Activated CD4-positive, alpha-beta T cell treated with anti-CD3 and anti-CD28 coated beads, Interleukin-2, amount 10 ng/mL, durations not matched to agents 7 days and 5 days (primary cell): Measurements from ENCODE around the gene BARX2. TPM values are rescaled to one million over a fixed set of nuclear protein-coding genes. Genes with fewer than 3 reads are reported as not detected.

Source experiments
- CTCF ChIA-PET: fragments of 350-600 bp; sonication (Branson Sonifier 250); formaldehyde crosslinking; loops from one replicate; lab custom pipeline; 2021; ENCODE audit warnings: antibody characterized with exemption; lab: Charles Lee
- POLR2A ChIA-PET: fragments of 350-600 bp; sonication (Branson Sonifier 250); formaldehyde crosslinking; loops from one replicate; lab custom pipeline; 2021; ENCODE audit warnings: antibody characterized with exemption; lab: Charles Lee
- DNase-seq: peaks from one replicate; pipeline ENCODE4 v3.0.0-alpha.2; 2020
- H3K27ac Mint-ChIP-seq: one replicate; pipeline ENCODE4 v1.8.0; 2021; ENCODE audit warnings: mild to moderate bottlenecking, moderate library complexity, mixed read lengths
- H3K27me3 Mint-ChIP-seq: one replicate; pipeline ENCODE4 v1.8.0; 2021; ENCODE audit warnings: mixed read lengths
- H3K36me3 Mint-ChIP-seq: one replicate; pipeline ENCODE4 v1.8.0; 2021; ENCODE audit warnings: low read depth, mixed read lengths
- H3K4me1 Mint-ChIP-seq: one replicate; pipeline ENCODE4 v1.8.0; 2021; ENCODE audit warnings: mixed read lengths
- H3K4me3 Mint-ChIP-seq: one replicate; pipeline ENCODE4 v1.8.0; 2021; ENCODE audit warnings: mild to moderate bottlenecking, moderate library complexity, mixed read lengths
- H3K9me3 Mint-ChIP-seq: one replicate; pipeline ENCODE4 v1.8.0; 2021; ENCODE audit warnings: mixed read lengths
- total RNA-seq, 2 experiments: library from RNA; stranded (reverse); gene quantifications; one replicate each; pipeline ENCODE4 v1.2.3, GENCODE V29; 2021

The BARX2 gene
- total RNA-seq, 2 experiments from 2014 or later = not detected

- ChIA-PET CTCF (no interaction called here), POLR2A (no interaction called here)
- DNase-seq = no peak
- Mint-ChIP-seq H3K36me3 (no peaks in the 10 kb centered on the region), H3K27ac (no peak overlapping the region), H3K27me3 (peaks cover 70% of the 10 kb centered on the region), H3K9me3 (no peaks in the 10 kb centered on the region), H3K4me3 (no peak overlapping the region), H3K4me1 (peaks cover 21% of the 10 kb centered on the region)
Observed at GRCh38 chr11:129377739-129378138, 2.1 kb downstream of the BARX2 start.

GRCh38 chr11:129380413-129380812, 4.8 kb downstream of the BARX2 start:
- no peaks in the 10 kb centered on the region for H3K9me3 Mint-ChIP-seq
- peaks cover 51% of the 10 kb centered on the region for H3K27me3 Mint-ChIP-seq
- H3K36me3 Mint-ChIP-seq = no peaks in the 10 kb centered on the region
- no peak overlapping the region for H3K4me3 Mint-ChIP-seq
- DNase-seq = no peak
- POLR2A ChIA-PET = no interaction called here
- peaks cover 7% of the 10 kb centered on the region for H3K4me1 Mint-ChIP-seq
- CTCF ChIA-PET = interaction anchor here (1.1 kb wide), 1 partner anchor 17 kb away, joined by 3 read pairs; no protein-coding TSS in a partner anchor
- no peak overlapping the region for H3K27ac Mint-ChIP-seq

- Mint-ChIP-seq H3K36me3 (no peaks in the 10 kb centered on the region), H3K4me3 (no peak overlapping the region)
Observed at GRCh38 chr11:129382583-129382982, 6.9 kb downstream of the BARX2 start.

GRCh38 chr11:129383060-129383459, 7.4 kb downstream of the BARX2 start:
- ChIA-PET POLR2A (no interaction called here), CTCF (no interaction called here)
- H3K36me3 Mint-ChIP-seq = no peaks in the 10 kb centered on the region
- H3K4me1 Mint-ChIP-seq = no peaks in the 10 kb centered on the region
- no peaks in the 10 kb centered on the region for H3K9me3 Mint-ChIP-seq
- no peak for DNase-seq
- H3K27me3 Mint-ChIP-seq = peaks cover 49% of the 10 kb centered on the region
- H3K4me3 Mint-ChIP-seq = no peak overlapping the region
- H3K27ac Mint-ChIP-seq = no peak overlapping the region

More at GRCh38 chr11:129382583-129382982, 6.9 kb downstream of the BARX2 start:
- H3K4me1 Mint-ChIP-seq = no peaks in the 10 kb centered on the region
- no peak overlapping the region for H3K27ac Mint-ChIP-seq
- CTCF ChIA-PET = no interaction called here
- POLR2A ChIA-PET = no interaction called here
- H3K9me3 Mint-ChIP-seq = no peaks in the 10 kb centered on the region
- no peak for DNase-seq
- H3K27me3 Mint-ChIP-seq = peaks cover 50% of the 10 kb centered on the region

- Mint-ChIP-seq H3K27ac (no peak overlapping the region), H3K4me3 (no peak overlapping the region), H3K9me3 (no peaks in the 10 kb centered on the region), H3K4me1 (no peaks in the 10 kb centered on the region), H3K27me3 (peaks cover 50% of the 10 kb centered on the region), H3K36me3 (no peaks in the 10 kb centered on the region)
- ChIA-PET CTCF (no interaction called here), POLR2A (no interaction called here)
- DNase-seq = no peak
Observed at GRCh38 chr11:129383502-129383901, 7.9 kb downstream of the BARX2 start.

GRCh38 chr11:129384415-129384814, 8.8 kb downstream of the BARX2 start:
- CTCF ChIA-PET = no interaction called here

GRCh38 chr11:129385801-129386200, 10.2 kb downstream of the BARX2 start:
- CTCF ChIA-PET = interaction anchor here (0.6 kb wide), 2 partner anchors 22 to 816 kb away, joined by 3 read pairs; no protein-coding TSS in a partner anchor
- Mint-ChIP-seq H3K9me3 (no peaks in the 10 kb centered on the region), H3K27ac (no peak overlapping the region), H3K4me3 (no peak overlapping the region), H3K36me3 (no peaks in the 10 kb centered on the region), H3K4me1 (no peaks in the 10 kb centered on the region), H3K27me3 (peaks cover 45% of the 10 kb centered on the region)
- DNase-seq = no peak
- POLR2A ChIA-PET = no interaction called here

More at GRCh38 chr11:129384415-129384814, 8.8 kb downstream of the BARX2 start:
- no peaks in the 10 kb centered on the region for H3K36me3 Mint-ChIP-seq
- no peak overlapping the region for H3K27ac Mint-ChIP-seq
- POLR2A ChIA-PET = no interaction called here
- H3K4me3 Mint-ChIP-seq = no peak overlapping the region
- no peaks in the 10 kb centered on the region for H3K4me1 Mint-ChIP-seq
- no peaks in the 10 kb centered on the region for H3K9me3 Mint-ChIP-seq
- DNase-seq = no peak
- H3K27me3 Mint-ChIP-seq = peaks cover 45% of the 10 kb centered on the region

GRCh38 chr11:129386795-129387397, 11.2 kb downstream of the BARX2 start:
- H3K4me3 Mint-ChIP-seq = no peak overlapping the region
- H3K27ac Mint-ChIP-seq = no peak overlapping the region
- POLR2A ChIA-PET = no interaction called here
- peaks cover 39% of the 10 kb centered on the region for H3K27me3 Mint-ChIP-seq
- no peaks in the 10 kb centered on the region for H3K36me3 Mint-ChIP-seq
- no peaks in the 10 kb centered on the region for H3K9me3 Mint-ChIP-seq
- no peak for DNase-seq
- H3K4me1 Mint-ChIP-seq = no peaks in the 10 kb centered on the region
- CTCF ChIA-PET = no interaction called here

GRCh38 chr11:129387434-129387833, 11.8 kb downstream of the BARX2 start:
- no peak for DNase-seq
- POLR2A ChIA-PET = no interaction called here
- Mint-ChIP-seq H3K27ac (no peak overlapping the region), H3K27me3 (peaks cover 39% of the 10 kb centered on the region), H3K4me1 (no peaks in the 10 kb centered on the region), H3K9me3 (no peaks in the 10 kb centered on the region), H3K4me3 (no peak overlapping the region), H3K36me3 (no peaks in the 10 kb centered on the region)
- CTCF ChIA-PET = no interaction called here

- Mint-ChIP-seq H3K4me3 (no peak overlapping the region), H3K9me3 (no peaks in the 10 kb centered on the region), H3K27ac (no peak overlapping the region), H3K36me3 (no peaks in the 10 kb centered on the region), H3K4me1 (no peaks in the 10 kb centered on the region), H3K27me3 (peaks cover 40% of the 10 kb centered on the region)
- POLR2A ChIA-PET = no interaction called here
- DNase-seq = no peak
- CTCF ChIA-PET = interaction anchor here (0.9 to 1.1 kb wide), 2 partner anchors 8 to 24 kb away, joined by 3 to 4 read pairs; no protein-coding TSS in a partner anchor
Observed at GRCh38 chr11:129388824-129389223, 13.2 kb downstream of the BARX2 start.

- Mint-ChIP-seq H3K4me1 (no peaks in the 10 kb centered on the region), H3K27ac (no peak overlapping the region), H3K4me3 (no peak overlapping the region), H3K36me3 (no peaks in the 10 kb centered on the region), H3K27me3 (peaks cover 39% of the 10 kb centered on the region), H3K9me3 (no peaks in the 10 kb centered on the region)
- POLR2A ChIA-PET = no interaction called here
- CTCF ChIA-PET = no interaction called here
- no peak for DNase-seq
Observed at GRCh38 chr11:129390303-129390821, 14.7 kb downstream of the BARX2 start.

GRCh38 chr11:129391360-129391759, 15.7 kb downstream of the BARX2 start:
- Mint-ChIP-seq H3K9me3 (no peaks in the 10 kb centered on the region), H3K27ac (no peak overlapping the region), H3K27me3 (peaks cover 35% of the 10 kb centered on the region), H3K4me3 (no peak overlapping the region), H3K4me1 (no peaks in the 10 kb centered on the region), H3K36me3 (no peaks in the 10 kb centered on the region)
- no peak for DNase-seq
- CTCF ChIA-PET = no interaction called here
- POLR2A ChIA-PET = no interaction called here

GRCh38 chr11:129391821-129392220, 16.2 kb downstream of the BARX2 start:
- H3K27ac Mint-ChIP-seq = no peak overlapping the region
- DNase-seq = no peak
- peaks cover 33% of the 10 kb centered on the region for H3K27me3 Mint-ChIP-seq
- H3K36me3 Mint-ChIP-seq = no peaks in the 10 kb centered on the region
- H3K9me3 Mint-ChIP-seq = no peaks in the 10 kb centered on the region
- POLR2A ChIA-PET = no interaction called here
- CTCF ChIA-PET = no interaction called here
- no peak overlapping the region for H3K4me3 Mint-ChIP-seq
- no peaks in the 10 kb centered on the region for H3K4me1 Mint-ChIP-seq

- ChIA-PET POLR2A (no interaction called here), CTCF (no interaction called here)
- no peaks in the 10 kb centered on the region for H3K9me3 Mint-ChIP-seq
- peaks cover 26% of the 10 kb centered on the region for H3K27me3 Mint-ChIP-seq
- no peaks in the 10 kb centered on the region for H3K4me1 Mint-ChIP-seq
- DNase-seq = no peak
- H3K4me3 Mint-ChIP-seq = no peak overlapping the region
- no peaks in the 10 kb centered on the region for H3K36me3 Mint-ChIP-seq
- H3K27ac Mint-ChIP-seq = no peak overlapping the region
Observed at GRCh38 chr11:129392995-129393394, 17.3 kb downstream of the BARX2 start.
